Astrocyte of the hippocampus (primary cell): Measurements from ENCODE around the gene CD302.
"Not testable (repeated sequence)": the region's sequence is repeated elsewhere in the genome, so short reads cannot be mapped to it uniquely, and the experiment has no call there.

Experiments used
- DNase-seq: peaks from one replicate; pipeline ENCODE4 v3.0.0; 2011; ENCODE audit warnings: low read depth, low spot score

The CD302 gene, protein sequence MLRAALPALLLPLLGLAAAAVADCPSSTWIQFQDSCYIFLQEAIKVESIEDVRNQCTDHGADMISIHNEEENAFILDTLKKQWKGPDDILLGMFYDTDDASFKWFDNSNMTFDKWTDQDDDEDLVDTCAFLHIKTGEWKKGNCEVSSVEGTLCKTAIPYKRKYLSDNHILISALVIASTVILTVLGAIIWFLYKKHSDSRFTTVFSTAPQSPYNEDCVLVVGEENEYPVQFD

DNA sequence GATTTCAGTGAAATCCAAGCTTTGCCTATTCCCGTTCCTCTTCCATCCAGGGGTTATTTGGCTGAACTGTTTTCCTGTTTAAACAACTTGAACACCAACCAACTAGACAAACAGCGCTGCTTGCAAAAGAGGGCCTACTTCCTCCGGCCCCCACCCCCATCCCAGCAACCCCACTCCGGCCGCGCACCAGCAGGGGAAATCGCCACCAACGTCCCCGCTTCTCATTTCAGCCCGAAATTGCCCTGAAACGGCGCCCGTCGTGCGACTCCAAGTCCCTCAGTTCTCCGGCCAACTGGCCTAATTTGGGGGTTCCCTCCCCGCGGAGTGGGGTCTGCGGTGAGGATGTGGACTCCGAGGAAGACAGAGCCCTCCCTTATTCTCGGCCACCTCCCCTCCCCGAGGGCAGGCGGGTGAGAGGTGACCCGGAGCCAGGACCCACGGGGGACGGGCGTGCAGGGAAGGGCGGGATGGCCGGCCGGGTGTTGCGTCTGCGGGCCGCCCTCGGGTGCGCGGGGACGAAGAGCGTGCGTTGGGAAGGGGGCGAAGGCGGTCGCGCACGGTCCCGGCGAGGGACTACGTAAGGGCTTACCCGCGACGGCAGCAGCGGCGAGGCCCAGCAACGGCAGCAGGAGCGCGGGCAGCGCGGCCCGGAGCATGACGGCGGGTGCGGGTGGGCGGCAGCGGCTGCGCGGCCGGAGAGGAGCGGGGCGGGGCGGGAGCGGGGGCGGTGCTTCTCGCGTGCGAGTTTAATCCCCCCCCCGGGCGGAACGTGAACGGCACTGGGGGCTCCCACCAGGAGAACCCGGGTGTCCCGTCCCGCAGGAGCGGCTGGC is at the start of gene CD302:
Gene CD302 (minus strand): TSS at position 666 of the 833 bp plus-strand sequence. CDS start 10 bp downstream, at position 656.
- DNase-seq: peak; percentile 76

DNA sequence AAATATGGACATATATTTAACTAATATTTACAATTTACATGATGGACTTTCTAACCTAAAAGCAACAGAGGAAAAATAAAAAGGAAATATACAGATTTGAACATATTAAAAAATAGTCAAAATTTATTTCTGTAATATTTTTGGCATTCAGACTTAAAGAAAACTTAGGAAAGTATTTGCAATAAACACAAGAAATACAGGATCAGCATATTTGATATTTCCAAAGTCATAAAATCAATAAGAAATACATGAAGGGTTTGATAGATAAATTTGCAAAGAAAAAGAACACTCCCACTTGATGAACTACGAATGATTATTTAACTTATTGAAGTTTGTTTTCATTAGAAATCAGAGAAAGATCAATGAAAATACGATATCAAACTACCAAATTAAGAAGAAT is 48.6 kb upstream of the CD302 start:
- DNase-seq: no peak

DNA sequence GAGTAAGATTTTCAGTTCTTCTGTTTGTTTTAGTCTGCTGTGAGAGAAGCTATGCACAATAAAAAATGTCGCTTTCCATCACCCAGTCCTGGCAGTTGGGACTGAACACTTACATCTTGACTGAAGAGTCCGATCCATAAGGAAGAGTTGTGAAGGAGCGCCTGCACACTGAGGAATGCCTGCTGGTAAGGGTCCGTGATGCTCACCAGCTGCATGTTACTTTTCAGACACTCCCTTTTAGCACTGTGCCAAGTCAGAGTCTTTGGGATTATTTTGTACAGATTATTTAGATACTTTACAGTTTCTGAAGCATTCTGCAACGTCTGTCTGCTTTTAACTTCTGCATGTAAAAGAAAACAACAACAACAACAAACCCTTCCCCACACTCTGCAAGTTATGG is 42.6 kb upstream of the CD302 start:
- no peak for DNase-seq

DNA sequence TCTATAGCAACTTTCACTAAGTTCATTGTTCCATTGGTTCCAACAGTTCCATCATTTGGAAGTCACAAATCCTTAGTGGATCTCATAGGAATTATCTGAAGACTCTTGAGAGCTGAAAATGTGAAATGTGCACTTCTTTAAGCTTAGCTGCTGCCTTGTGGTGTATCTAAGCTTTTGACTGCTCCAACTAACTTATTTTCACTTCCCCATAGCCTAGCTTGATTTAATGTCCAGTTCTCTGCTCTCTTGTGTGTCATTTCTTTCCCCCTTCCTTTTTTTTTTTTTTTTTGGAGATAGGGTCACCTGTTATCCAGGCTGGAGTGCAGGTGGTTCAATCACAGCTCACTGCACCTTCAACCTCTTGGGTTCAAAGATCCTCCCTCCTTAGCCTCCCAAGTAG is 34.9 kb upstream of the CD302 start:
- no peak for DNase-seq

DNA sequence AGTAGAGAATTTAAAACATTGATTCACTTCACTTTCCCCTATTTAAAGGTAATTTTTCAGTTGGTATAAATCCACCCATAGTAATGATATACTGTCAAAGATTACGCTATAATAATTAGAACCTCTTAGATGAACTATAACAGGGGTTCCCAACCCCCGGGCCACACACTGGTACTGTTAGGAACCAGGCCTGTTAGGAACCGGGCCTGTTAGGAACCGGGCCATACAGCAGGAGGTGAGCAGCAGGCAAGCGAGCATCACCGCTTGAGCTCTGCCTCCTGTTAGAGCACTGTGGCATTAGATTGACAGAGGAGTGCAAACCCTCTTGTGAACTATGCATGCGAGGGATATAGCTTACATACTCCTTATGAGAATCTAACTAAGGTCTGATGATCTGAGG is 34.0 kb upstream of the CD302 start:
- DNase-seq: no peak

DNA sequence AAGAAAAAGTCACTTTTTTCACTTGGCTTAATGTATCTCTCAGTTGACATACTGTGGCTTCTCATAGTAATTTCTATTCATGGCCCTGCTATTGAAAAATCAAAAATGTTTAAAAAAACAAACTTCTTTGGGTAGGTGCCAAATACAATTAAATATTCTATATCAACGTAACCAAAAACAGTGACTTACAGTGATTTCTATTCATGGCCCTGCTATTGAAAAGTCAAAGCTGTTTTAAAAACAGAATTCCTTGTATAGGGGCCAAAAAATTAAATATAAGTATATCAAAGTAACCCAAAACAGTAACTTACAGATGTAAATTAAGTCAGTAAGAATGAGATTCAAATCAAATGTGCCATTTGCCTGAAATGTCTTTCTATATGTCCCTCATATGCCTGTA is 31.4 kb upstream of the CD302 start:
- DNase-seq: no peak

DNA sequence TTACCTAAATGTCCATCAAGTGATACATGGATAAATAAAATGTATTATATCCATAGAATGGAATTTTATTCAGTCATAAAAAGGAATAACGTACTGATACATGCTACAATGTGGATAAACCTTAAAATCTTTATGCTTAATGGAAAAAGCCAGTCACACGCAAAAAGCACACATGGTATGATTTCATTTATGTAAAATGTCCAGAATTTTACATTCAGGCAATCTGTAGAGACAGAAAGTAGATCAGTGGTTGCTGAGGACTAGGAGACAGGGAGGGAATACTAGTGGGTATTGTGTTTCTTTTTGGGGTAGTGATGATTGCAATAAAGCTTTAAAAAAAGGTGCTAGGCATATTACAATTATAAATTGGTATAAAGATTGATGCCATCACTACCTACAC is 30.7 kb upstream of the CD302 start:
- no peak for DNase-seq

DNA sequence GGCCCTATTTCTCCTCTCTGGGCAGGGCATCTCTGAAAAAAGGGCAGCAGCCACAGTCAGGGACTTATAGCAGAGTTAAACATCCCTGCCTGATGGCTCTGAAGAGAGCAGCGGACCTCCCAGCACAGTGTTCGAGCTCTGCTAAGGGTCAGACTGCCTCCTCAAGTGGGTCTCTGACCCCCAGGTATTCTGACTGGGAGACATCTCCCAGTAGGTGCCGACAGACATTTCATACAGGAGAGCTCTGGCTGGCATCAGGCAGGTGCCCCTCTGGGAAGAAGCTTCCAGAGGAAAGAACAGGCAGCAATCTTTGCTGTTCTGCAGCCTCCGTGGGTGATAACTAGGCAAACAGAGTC is 24.4 kb upstream of the CD302 start:
- DNase-seq: not testable (repeated sequence)

DNA sequence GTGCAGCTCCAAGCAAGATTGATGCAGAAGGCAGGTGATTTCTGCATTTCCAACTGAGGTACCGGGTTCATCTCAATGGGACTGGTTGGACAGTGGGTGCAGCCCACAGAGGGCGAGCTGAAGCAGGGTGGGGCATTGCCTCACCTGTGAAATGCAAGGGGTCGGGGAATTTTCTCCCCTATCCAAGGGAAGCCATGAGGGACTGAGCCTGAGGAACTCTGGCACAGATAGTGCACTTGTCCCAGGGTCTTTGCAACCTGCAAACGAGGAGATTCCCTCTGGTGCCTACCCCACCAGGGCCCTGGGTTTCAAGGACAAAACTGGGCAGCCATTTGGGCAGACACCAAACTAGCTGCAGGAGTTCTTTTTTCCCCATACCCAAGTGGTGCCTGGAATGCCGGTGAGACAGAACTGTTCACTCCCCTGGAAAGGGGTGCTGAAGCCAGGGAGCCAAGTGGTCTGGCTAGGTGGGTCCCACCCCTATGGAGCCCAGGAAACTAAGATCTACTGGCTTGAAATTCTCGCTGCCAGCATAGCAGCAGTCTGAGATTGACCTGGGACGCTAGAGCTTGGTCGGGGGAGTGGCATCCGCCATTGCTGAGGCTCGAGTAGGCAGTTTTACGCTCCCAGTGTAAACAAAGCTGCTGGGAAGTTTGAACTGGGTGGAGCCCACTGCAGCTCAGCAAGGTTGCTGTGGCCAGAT is 23.9 kb upstream of the CD302 start:
- not testable (repeated sequence) for DNase-seq

DNA sequence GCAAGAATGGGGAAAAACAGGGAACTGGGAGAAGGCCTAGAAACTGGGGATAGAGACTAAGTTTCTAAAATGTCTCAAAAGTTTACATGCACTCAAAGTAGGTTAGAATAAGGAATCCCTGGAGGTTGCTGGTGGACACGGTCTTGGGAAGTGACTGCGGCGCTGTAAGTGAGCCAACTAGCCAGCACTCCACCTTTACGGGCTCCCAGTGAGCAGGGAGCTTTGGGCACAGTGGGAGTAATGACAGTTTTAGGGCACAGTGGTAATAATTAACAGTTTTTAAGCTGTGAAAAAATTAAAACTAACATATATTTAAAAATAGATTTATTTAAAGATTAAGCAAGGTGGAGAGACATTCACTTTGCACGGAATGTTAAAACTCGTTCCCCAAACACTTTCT is 20.9 kb upstream of the CD302 start:
- no peak for DNase-seq

DNA sequence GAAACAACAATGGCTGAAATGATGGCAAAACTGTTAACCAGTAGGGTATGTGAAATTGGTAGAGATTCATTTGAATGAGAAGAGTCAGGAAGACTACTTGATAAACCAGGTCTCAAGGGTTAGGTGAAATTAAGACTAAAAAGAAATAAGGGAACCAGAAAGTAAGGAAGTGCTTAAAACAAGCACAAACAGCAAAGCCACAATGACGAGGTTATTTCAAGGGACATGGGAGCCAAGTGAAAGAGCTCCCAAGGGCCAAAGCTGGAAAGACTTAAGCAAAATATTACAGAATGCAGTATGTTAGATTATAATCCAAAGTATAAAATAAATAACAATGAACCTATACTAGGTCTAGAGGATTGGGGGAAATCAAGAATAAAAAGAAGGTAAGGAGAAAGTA is 19.3 kb upstream of the CD302 start:
- no peak for DNase-seq

DNA sequence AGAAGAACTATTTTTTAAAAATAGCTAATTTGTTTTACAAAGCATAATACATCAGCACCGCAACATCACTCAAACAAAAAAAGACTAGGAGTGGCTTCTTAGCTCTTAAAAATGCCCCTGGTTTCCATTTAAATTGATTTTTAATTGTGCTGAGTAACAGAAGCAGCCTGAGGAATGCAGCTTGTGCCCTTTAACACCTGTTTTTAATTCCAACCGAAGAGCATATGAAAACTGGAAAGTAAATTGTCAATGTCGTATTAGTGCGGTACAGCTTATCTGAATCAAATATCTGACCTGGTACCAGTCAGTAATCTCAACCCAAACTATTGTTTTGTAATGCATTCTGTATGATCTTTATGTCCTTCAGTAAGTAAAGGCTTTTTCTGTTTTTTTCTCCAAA is 13.2 kb upstream of the CD302 start:
- no peak for DNase-seq

DNA sequence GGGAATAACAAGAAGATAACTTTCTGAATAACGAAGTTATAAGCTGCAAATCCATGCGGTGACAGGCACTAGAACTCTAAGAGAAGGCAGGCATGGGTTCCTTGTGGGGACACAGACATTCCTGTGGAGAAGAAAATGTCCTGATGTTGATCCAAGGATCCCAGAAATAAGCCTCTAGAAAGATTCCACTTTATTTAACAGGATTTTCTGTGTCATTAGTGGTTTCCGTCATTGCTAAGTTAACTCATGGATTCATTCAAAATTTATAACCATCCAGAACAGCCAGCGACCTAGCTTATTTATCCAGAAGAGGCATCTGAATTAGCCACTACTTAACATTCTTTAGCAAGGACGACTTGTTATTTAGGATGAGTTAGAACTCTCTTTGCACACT is 10.0 kb upstream of the CD302 start:
- DNase-seq: no peak

DNA sequence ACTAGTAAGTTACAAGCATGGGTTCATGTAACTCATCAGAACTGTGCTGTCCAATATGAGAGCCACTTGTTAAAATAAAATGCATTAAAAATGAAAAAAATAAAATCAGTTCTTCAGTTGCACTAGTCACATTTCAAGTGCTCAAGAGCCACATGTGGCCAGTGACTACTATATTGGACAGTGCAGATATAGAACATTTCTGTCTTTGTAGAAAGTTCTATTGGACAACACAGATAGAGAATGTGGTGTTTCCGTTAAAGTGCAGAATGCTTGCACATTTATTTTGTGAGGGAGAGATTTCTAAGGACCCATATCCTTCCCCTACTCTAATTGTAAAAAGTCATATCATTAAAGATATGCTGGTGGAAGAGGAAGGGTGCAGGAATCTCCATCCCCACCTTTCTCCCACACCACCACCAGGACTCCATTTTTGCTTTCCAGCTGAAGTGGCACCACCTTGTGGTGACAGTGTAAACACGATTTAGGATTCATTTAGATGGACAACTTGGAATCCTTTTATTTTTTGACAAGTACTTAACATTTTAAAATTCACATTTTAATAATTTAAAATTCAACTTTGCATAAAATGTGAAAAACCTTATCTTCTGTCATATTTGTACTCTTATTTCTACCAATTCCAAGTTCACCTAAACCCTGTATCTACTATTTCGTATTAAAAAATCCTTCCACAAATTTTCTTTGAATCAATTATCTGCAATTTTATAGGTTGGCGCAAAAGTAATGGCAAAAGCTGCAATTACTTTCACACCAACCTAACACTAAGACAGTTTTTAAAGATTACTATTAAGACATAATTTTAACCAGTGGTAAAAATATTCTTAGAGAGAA is 9.4 kb upstream of the CD302 start:
- DNase-seq: peak; percentile 70

DNA sequence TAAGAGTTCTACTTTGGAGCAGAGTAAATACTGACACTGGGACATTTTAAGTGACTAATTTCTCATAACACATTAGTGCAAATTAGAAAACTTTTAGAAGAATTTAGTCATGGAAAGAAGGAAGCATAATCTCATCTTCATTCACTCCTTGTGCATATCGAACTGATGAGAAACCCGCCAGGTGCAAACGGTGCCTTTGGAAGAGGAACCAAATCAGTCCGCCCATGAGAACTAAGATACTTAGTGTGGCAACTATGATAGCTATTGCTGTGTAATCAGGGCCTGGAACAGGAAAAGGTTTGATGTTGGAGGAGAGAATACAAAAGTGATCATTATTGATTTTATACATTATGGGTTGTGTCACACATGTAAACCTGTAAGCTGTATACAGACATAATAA is 6.9 kb upstream of the CD302 start:
- no peak for DNase-seq

DNA sequence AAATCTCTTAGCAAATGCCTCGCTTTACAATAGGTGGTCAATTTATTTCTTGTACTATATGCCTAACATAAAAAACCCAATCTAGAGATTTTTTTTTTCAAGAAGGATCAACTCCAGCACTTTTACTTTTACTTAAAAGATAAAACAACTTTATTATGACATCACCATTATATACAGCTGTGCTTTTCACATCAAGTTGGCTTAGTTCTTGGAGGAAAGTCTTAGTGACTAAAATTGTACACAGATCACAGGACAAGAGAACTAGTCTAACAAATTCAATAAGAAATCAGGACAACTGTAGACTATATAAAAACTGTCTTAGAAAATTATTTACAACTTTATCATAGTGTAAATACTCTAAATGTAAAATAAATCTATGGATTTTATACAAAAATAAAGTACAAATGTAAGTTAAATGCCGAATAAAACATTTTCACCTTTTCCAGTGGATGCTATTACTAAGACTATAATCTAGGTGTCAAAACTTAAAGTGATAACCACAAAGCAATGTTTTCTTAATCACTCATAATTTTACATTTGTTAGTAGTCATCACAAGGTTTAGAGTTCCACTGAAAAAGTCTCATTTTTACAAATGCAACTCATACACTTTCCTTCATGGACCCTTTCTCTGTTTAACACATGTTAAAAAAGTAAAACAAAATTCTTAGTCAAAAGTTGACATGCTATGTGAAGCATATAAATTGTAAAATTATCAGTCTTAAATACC is 5.4 kb upstream of the CD302 start:
- no peak for DNase-seq

DNA sequence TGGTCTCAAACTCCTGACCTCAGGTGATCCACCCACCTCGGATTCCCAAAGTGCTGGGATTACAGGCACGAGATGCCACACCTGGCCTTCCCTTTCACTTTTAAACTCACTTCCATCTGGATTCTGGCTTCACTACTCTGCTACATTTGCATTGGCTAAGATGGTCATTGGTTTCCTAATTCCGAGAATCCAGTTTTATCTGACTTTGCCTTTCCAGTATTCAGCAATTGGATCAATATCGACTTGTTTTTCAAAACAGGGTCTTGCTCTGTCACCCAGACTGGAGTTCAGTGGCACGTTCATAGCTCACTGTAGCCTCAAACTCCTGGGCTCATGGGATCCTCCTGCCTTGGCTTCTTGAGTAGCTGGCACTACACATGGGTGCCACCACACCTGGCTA is 4.7 kb upstream of the CD302 start:
- no peak for DNase-seq

DNA sequence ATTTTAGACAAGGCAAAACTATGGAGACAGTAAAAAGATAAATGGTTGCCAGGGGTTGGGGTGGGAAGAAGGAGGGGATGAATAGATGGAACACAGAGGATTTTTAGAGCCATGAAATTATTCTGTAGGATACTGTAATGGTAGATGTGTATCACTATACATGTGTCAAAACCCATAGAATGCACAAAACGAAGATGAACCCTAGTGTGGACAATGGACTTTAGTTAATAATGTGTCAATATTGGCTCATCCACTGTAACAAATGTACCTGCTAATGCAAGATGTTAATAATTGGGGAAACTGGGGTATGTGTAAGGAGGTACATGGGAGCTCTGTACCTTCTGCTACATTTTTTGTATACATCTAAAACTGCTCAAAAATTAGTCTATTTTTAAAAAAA is 1.8 kb upstream of the CD302 start:
- no peak for DNase-seq

DNA sequence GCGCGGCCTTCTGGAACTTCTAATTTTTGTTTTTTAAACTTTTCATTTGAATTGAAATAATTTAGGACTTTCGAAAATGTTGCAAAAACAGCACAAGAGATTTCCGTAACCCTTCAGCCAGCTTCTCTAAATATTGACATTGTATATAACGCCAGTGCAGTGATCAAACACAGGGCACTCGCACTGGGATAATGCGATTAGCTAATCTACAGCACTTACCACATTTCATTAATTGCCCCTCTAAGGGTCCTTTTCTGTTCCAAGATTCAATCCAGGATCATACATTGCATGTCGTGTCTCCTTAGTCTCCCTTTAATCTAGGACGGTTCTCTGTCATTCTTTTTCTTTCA is 343 bp upstream of the CD302 start:
- DNase-seq: no peak

DNA sequence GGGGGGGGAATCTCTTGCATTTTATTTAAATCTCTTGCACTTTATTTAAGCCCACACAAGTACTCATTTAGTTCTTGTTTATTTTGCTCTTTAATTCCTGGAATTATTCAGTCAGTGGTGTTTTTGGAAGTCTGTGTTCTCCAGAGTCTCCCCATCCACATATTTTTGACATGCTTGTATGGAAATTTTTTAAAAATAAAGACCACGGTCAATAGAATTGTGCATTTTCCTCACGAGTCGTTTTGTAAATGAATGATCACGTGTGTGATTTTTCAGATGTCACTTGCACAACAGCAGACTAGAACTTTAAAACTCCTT is 824 bp downstream of the CD302 start:
- DNase-seq: no peak

DNA sequence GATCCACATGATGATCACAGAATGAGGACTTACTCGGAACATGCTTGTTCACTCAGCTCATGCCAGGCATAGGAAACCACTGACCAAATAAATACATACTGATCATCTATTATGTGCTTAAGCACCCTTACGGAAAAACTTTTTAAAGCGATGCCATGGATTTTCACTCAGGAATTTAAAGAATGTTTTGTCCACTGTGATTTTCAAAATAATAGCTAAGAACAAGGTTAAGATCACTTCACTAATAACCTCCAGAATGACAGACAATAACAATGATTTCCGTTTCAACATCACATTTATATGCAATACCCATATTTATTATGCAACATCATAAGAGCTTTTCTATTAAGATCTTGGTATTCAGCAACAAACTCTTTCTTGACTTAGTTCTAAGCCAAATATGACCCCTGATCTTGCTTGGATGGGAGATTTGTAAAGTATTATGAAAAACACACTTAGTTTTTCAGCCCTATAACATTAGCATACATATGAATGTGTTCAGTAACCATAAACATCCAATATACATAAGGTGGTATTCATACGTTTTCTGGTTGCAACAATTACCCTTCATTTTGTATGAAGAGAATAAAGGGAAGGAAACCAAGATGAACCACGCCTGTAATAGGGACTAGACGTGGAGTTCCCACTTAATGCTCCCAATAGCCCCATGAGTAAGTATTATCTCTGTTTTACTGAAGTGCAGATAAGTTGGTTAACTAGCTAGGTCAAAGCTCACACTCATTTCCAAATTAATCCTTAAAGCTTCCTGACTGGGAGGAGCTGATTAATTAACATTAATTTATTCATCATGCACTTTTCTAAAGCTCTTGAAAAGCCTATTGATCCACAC is 1.9 kb downstream of the CD302 start:
- DNase-seq: peak; percentile 34
